Pancreas (tissue), 10 donors: ENCODE results near the gene TRAPPC2L. TPM values are rescaled to one million over a fixed set of nuclear protein-coding genes. Genes with fewer than 3 reads are reported as not detected.

Source experiments
- ATAC-seq, 4 donors: fragments of 200-7000 bp; cut with Tn5 transposase; one replicate each; pipeline versions ENCODE4 v1.8.0 to v1.9.1; 2020; ENCODE audit warnings: mild to moderate bottlenecking in 4 of 4, moderate library complexity in 4 of 4
- DNase-seq, 6 donors: peaks; one replicate each; pipeline ENCODE4 v3.0.0-alpha.2; 2020
- FAIRE-seq: peaks from 2 replicates; lab custom pipeline; 2012; peaks lifted over from hg19 to GRCh38; lab: Jason Lieb, UNC
- H3K27ac ChIP-seq, 4 donors: fragments of 200-600 bp; sonication (generic); 1 replicate in 3 of 4; 2 replicates in 1 of 4; pipeline versions ENCODE4 v1.5.0 to v1.8.0; 2020
- H3K27me3 ChIP-seq, 4 donors: fragments of 200-600 bp; one replicate each; pipeline ENCODE4 v1.8.0; 2021
- H3K36me3 ChIP-seq, 3 donors: fragments of 200-600 bp; sonication (generic) in 1 of 3; one replicate each; pipeline versions ENCODE4 v1.5.0 to v1.8.0; 2020 to 2021
- H3K4me1 ChIP-seq, 3 donors: fragments of 200-600 bp; one replicate each; pipeline ENCODE4 v1.8.0; 2021
- H3K4me3 ChIP-seq, 4 donors: fragments of 200-600 bp; sonication (generic) in 2 of 4; one replicate each; pipeline versions ENCODE4 v1.5.0 to v1.8.0; 2020 to 2021
- H3K9me3 ChIP-seq, 4 donors: fragments of 200-600 bp; one replicate each; pipeline ENCODE4 v1.8.0; 2021
- CTCF ChIP-seq, 4 donors: fragments of 200-600 bp; sonication (generic) in 3 of 4; IDR thresholded peaks; one replicate each; pipeline versions ENCODE4 v1.5.0 to v1.8.0; 2021; ENCODE audit warnings: antibody characterized with exemption in 4 of 4
- WGBS, 2 donors: extraction: QIAGEN DNeasy Blood & Tissue Kit; methylation state at CpG; one replicate each; pipeline ENCODE4 v1.1.7; 2013; 5-methylcytosine and 5-hydroxymethylcytosine counted together
- intact Hi-C, 3 donors: fragments of 100-400 bp; cut with DNase I; formaldehyde crosslinking; loops; one replicate each; pipeline versions ENCODE4 v1.11.1 to v1.14.2; 2022
- polyA plus RNA-seq, 2 donors: library from polyadenylated mRNA; stranded (reverse); fragments of 200-250 nt; gene quantifications; one replicate each; pipeline ENCODE4 v1.2.3, GENCODE V29; 2013
- total RNA-seq, 6 donors: library from RNA; stranded (reverse); fragmentation: NEBNext Ultra II Directional in 4 of 6; extraction: Animal tissue kit (Norgen Biotek cat#: 25700) in 4 of 6; gene quantifications; one replicate each; pipeline versions ENCODE4 v1.2.1 to v1.2.4, GENCODE V29; 2021 to 2023
- donor health status: healthy with polysubstance abuse.
- donor health status: DM: no; HTN: no; CAD: no; lungs with moderate emphysema.
- donor health status: DM: no; HTN: no; CAD: no.
- donor health status: control.
- donor health status: control.
- donor health status: Bipolar disorder and iron deficiency.
- donor health status: DM: yes; HTN: yes; CAD: no.
- donor health status: DM: no; HTN: no; CAD: no.
- donor health status: DM: no; HTN: no; CAD: no.
- donor health status: DM: yes; HTN: yes; CAD: no.

TRAPPC2L gene
- total and polyA plus RNA-seq, 8 donors: 16.0 to 55.2 (median 27.4) TPM

GRCh38 chr16:88899901-88900661, 43.2 kb downstream of the TRAPPC2L start:
- no peak overlapping the region for H3K4me3 ChIP-seq
- WGBS, 2 donors: 88 to 91% methylated on average over 41 of the region's 41 CpGs
- peaks cover 0 to 7% (median 0%) of the 10 kb centered on the region in 3 donors for H3K36me3 ChIP-seq
- TF ChIP-seq CTCF (IDR thresholded peaks at IDR 0.05): no peak
- H3K4me1 ChIP-seq: no peaks in the 10 kb centered on the region
- no peak overlapping the region for H3K27ac ChIP-seq
- ATAC-seq: no peak
- H3K27me3 ChIP-seq: no peaks in the 10 kb centered on the region
- no peak for DNase-seq
- intact Hi-C loops: no loop called here
- no peak for FAIRE-seq
- no peaks in the 10 kb centered on the region for H3K9me3 ChIP-seq

GRCh38 chr16:88900662-88901052, 43.7 kb downstream of the TRAPPC2L start:
- no peak overlapping the region for H3K4me3 ChIP-seq
- FAIRE-seq (no peak), ATAC-seq (no peak), DNase-seq (no peak)
- H3K27me3 ChIP-seq: no peaks in the 10 kb centered on the region
- no peaks in the 10 kb centered on the region for H3K4me1 ChIP-seq
- TF ChIP-seq CTCF (IDR thresholded peaks at IDR 0.05): no peak
- no peak overlapping the region for H3K27ac ChIP-seq
- intact Hi-C loops: no loop called here
- 92 to 94% methylated on average over 12 of the region's 12 CpGs for WGBS, 2 donors
- H3K9me3 ChIP-seq: no peaks in the 10 kb centered on the region
- peaks cover 0 to 7% (median 0%) of the 10 kb centered on the region in 3 donors for H3K36me3 ChIP-seq

GRCh38 chr16:88901718-88902337, 44.9 kb downstream of the TRAPPC2L start:
- Histone ChIP-seq H3K27ac (no peak overlapping the region), H3K36me3 (peaks cover 0 to 7% (median 0%) of the 10 kb centered on the region in 3 donors), H3K9me3 (no peaks in the 10 kb centered on the region), H3K27me3 (no peaks in the 10 kb centered on the region), H3K4me3 (no peak overlapping the region), H3K4me1 (no peaks in the 10 kb centered on the region)
- no peak for TF ChIP-seq CTCF (IDR thresholded peaks at IDR 0.05)
- FAIRE-seq (no peak), DNase-seq (no peak), ATAC-seq (no peak)
- intact Hi-C loops: no loop called here
- WGBS, 2 donors: 81 to 84% methylated on average over 26 of the region's 26 CpGs

- ATAC-seq: no peak
Measured at GRCh38 chr16:88902744-88903143, 45.8 kb downstream of the TRAPPC2L start.

More at GRCh38 chr16:88902744-88903143, 45.8 kb downstream of the TRAPPC2L start:
- no peaks in the 10 kb centered on the region for H3K27me3 ChIP-seq
- H3K9me3 ChIP-seq: no peaks in the 10 kb centered on the region
- no peaks in the 10 kb centered on the region for H3K4me1 ChIP-seq
- 75 to 77% methylated on average over 16 of the region's 16 CpGs for WGBS, 2 donors
- no peak overlapping the region for H3K4me3 ChIP-seq
- intact Hi-C loops: no loop called here
- no peak overlapping the region for H3K27ac ChIP-seq
- H3K36me3 ChIP-seq: peaks cover 0 to 3% (median 0%) of the 10 kb centered on the region in 3 donors
- no peak for TF ChIP-seq CTCF (IDR thresholded peaks at IDR 0.05)
- no peak for FAIRE-seq
- DNase-seq: no peak
